ENCODE results near the gene ZNF844. TPM values are rescaled to one million over a fixed set of nuclear protein-coding genes. Genes with fewer than 3 reads are reported as not detected.

ZNF844 gene
- total and polyA plus RNA-seq, 10 of the 15 experiments (the other 5 are each of a cell fraction or from before 2014, with no cell fraction given) = 0.16 to 1.1 (median 0.70) TPM

GRCh38 chr19:12064590-12065538, at the start of gene ZNF844 (continued):
- TF ChIP-seq PBX3 (IDR thresholded peaks at IDR 0.05; ENCODE audit: insufficient replicate concordance, low read depth, low read length) = peak; percentile 94
- no peak for TF ChIP-seq PAX8 (IDR thresholded peaks at IDR 0.05)
- TF ChIP-seq SIX5 (IDR thresholded peaks at IDR 0.05; ENCODE audit: low read depth, low read length, severe bottlenecking) = no peak

- FAIRE-seq (no peak), DNase-seq (ENCODE audit: low read depth, low spot score) (no peak), ATAC-seq (no peak)
- in situ Hi-C loops (cut with MboI) = no loop called here
- intact Hi-C loops (cut with micrococcal nuclease; ENCODE audit: unreplicated experiment) = no loop called here
- Histone ChIP-seq H3K27ac (ENCODE audit: control insufficient read depth, insufficient read depth) (no peak overlapping the region), H4K20me1 (ENCODE audit: control insufficient read depth, insufficient read depth) (no peaks in the 10 kb centered on the region), H3K36me3 (ENCODE audit: control insufficient read depth in 2 of 2, insufficient read depth in 2 of 2, low read length in 1 of 2) (peaks cover 6 to 13% of the 10 kb centered on the region in 2 experiments), H3K9me3 (replicated peaks; ENCODE audit: control insufficient read depth, insufficient read depth, low read length) (peaks cover 47% of the 10 kb centered on the region), H3K79me2 (ENCODE audit: control insufficient read depth, insufficient read depth, low read length) (no peaks in the 10 kb centered on the region), H3K4me3 (no peak overlapping the region), H3K4me2 (ENCODE audit: control insufficient read depth, insufficient read depth) (no peak overlapping the region), H3K27me3 (replicated peaks in 1 of 2; ENCODE audit: control insufficient read depth in 2 of 2, insufficient read depth in 2 of 2, low read length in 1 of 2) (no peaks in the 10 kb centered on the region), H3K9ac (ENCODE audit: control insufficient read depth, insufficient read depth, low read length) (no peak overlapping the region), H3K4me1 (ENCODE audit: control insufficient read depth, insufficient read depth, low read length) (no peaks in the 10 kb centered on the region), H2AFZ (ENCODE audit: control insufficient read depth, low read depth, low read length) (no peak overlapping the region)
- ChIA-PET SMC1A (ENCODE audit: uncharacterized antibody, unreplicated experiment) (no interaction called here), POLR2A (no interaction called here), RAD21 (ENCODE audit: unreplicated experiment) (no interaction called here), CTCF (no interaction called here)
- BruUV-seq (replicated peaks) = no TSS peak
- TF ChIP-seq E2F4 (IDR thresholded peaks at IDR 0.05; ENCODE audit: low read depth, low read length) (no peak), SIN3A (IDR thresholded peaks at IDR 0.05; ENCODE audit: low read depth, low read length) (no peak), SUPT20H (IDR thresholded peaks at IDR 0.05; ENCODE audit: borderline replicate concordance, control insufficient read depth, low read depth, low read length) (no peak), IRF3 (IDR thresholded peaks at IDR 0.05) (no peak), CREB1 (IDR thresholded peaks at IDR 0.05; ENCODE audit: low read depth) (no peak), CREM (IDR thresholded peaks at IDR 0.05; ENCODE audit: low read depth) (no peak)
- 97% methylated on average over 9 of the region's 9 CpGs for WGBS (ENCODE audit: insufficient coverage, insufficient replicate concordance, low lambda C conversion rate, missing lambda C conversion rate)
These were observed 49.3 kb upstream of the ZNF844 start for GRCh38 chr19:12015015-12015752.
